ENCODE results near the gene STXBP6.
"Not testable (repeated sequence)": the region's sequence is repeated elsewhere in the genome, so short reads cannot be mapped to it uniquely, and the experiment has no call there.

STXBP6 gene

GRCh38 chr14:24948261-24948847 lies 101.6 kb downstream of the STXBP6 start:
- no peak for DNase-seq

- DNase-seq = no peak
Measured at GRCh38 chr14:24947131-24947530, 102.8 kb downstream of the STXBP6 start.

GRCh38 chr14:24944800-24945199 lies 105.1 kb downstream of the STXBP6 start:
- no peak for DNase-seq

GRCh38 chr14:24943024-24943423 lies 106.9 kb downstream of the STXBP6 start:
- DNase-seq = no peak

- DNase-seq = no peak
Measured at GRCh38 chr14:24941719-24942118, 108.2 kb downstream of the STXBP6 start.

- DNase-seq = no peak
Measured at GRCh38 chr14:24940213-24940783, 109.6 kb downstream of the STXBP6 start.

- DNase-seq = no peak
Measured at GRCh38 chr14:24938593-24938992, 111.4 kb downstream of the STXBP6 start.

- no peak for DNase-seq
Measured at GRCh38 chr14:24937300-24937699, 112.6 kb downstream of the STXBP6 start.

- DNase-seq = not testable (repeated sequence)
Measured at GRCh38 chr14:24936773-24937172, 113.2 kb downstream of the STXBP6 start.

- DNase-seq = no peak
Measured at GRCh38 chr14:24935796-24936195, 114.2 kb downstream of the STXBP6 start.

- no peak for DNase-seq
Measured at GRCh38 chr14:24928386-24928900, 121.5 kb downstream of the STXBP6 start.

- no peak for DNase-seq
Measured at GRCh38 chr14:24927809-24928208, 122.1 kb downstream of the STXBP6 start.

GRCh38 chr14:24925771-24926374 lies 124.1 kb downstream of the STXBP6 start:
- DNase-seq = no peak

- no peak for DNase-seq
Measured at GRCh38 chr14:24924544-24924943, 125.4 kb downstream of the STXBP6 start.

- DNase-seq = no peak
Measured at GRCh38 chr14:24921903-24922302, 128.0 kb downstream of the STXBP6 start.

- DNase-seq = no peak
Measured at GRCh38 chr14:24920265-24921075, 129.5 kb downstream of the STXBP6 start.

GRCh38 chr14:24918822-24919221 lies 131.1 kb downstream of the STXBP6 start:
- DNase-seq = no peak

GRCh38 chr14:24915958-24916595 lies 133.9 kb downstream of the STXBP6 start:
- no peak for DNase-seq

GRCh38 chr14:24915403-24915921 lies 134.5 kb downstream of the STXBP6 start:
- no peak for DNase-seq

GRCh38 chr14:24913746-24914145 lies 136.2 kb downstream of the STXBP6 start:
- no peak for DNase-seq

- DNase-seq = no peak
Measured at GRCh38 chr14:24913021-24913420, 136.9 kb downstream of the STXBP6 start.

- DNase-seq = no peak
Measured at GRCh38 chr14:24911324-24912109, 138.4 kb downstream of the STXBP6 start.

Measured in stimulated activated CD4-positive, alpha-beta T cell treated with anti-CD3 and anti-CD28 coated beads, Interleukin-15, amount 100 ng/mL, for 24 hours (primary cell).